ENCODE measurements around the gene KTN1.

KTN1 gene

GRCh38 chr14:55645845-55646832 lies 66.1 kb downstream of the KTN1 start:
- DNase-seq (ENCODE audit: low spot score) = no peak
- in situ Hi-C loops (cut with MboI; ENCODE audit: low sequenced_read_pairs, unreplicated experiment) = no loop called here
- TF ChIP-seq CTCF (IDR thresholded peaks at IDR 0.05; ENCODE audit: borderline replicate concordance, control extremely low read depth, extremely low read depth, insufficient read depth, missing control alignments) = no peak

GRCh38 chr14:55650992-55651391 lies 71.0 kb downstream of the KTN1 start:
- TF ChIP-seq CTCF (IDR thresholded peaks at IDR 0.05; ENCODE audit: borderline replicate concordance, control extremely low read depth, extremely low read depth, insufficient read depth, missing control alignments) = no peak
- in situ Hi-C loops (cut with MboI; ENCODE audit: low sequenced_read_pairs, unreplicated experiment) = no loop called here
- no peak for DNase-seq (ENCODE audit: low spot score)

GRCh38 chr14:55654243-55654642 lies 74.2 kb downstream of the KTN1 start:
- no peak for TF ChIP-seq CTCF (IDR thresholded peaks at IDR 0.05; ENCODE audit: borderline replicate concordance, control extremely low read depth, extremely low read depth, insufficient read depth, missing control alignments)
- in situ Hi-C loops (cut with MboI; ENCODE audit: low sequenced_read_pairs, unreplicated experiment) = no loop called here
- DNase-seq (ENCODE audit: low spot score) = no peak

- no peak for TF ChIP-seq CTCF (IDR thresholded peaks at IDR 0.05; ENCODE audit: borderline replicate concordance, control extremely low read depth, extremely low read depth, insufficient read depth, missing control alignments)
- in situ Hi-C loops (cut with MboI; ENCODE audit: low sequenced_read_pairs, unreplicated experiment) = no loop called here
- no peak for DNase-seq (ENCODE audit: low spot score)
Measured at GRCh38 chr14:55661029-55661428, 81.0 kb downstream of the KTN1 start.

- TF ChIP-seq CTCF (IDR thresholded peaks at IDR 0.05; ENCODE audit: borderline replicate concordance, control extremely low read depth, extremely low read depth, insufficient read depth, missing control alignments) = no peak
- in situ Hi-C loops (cut with MboI; ENCODE audit: low sequenced_read_pairs, unreplicated experiment) = no loop called here
- no peak for DNase-seq (ENCODE audit: low spot score)
Measured at GRCh38 chr14:55662752-55663151, 82.7 kb downstream of the KTN1 start.

GRCh38 chr14:55665067-55665675 lies 85.2 kb downstream of the KTN1 start:
- in situ Hi-C loops (cut with MboI; ENCODE audit: low sequenced_read_pairs, unreplicated experiment) = no loop called here
- no peak for TF ChIP-seq CTCF (IDR thresholded peaks at IDR 0.05; ENCODE audit: borderline replicate concordance, control extremely low read depth, extremely low read depth, insufficient read depth, missing control alignments)
- no peak for DNase-seq (ENCODE audit: low spot score)
